ENCODE measurements around the gene PLPP1.

PLPP1 gene

GRCh38 chr5:55450050-55450765 lies 84.6 kb downstream of the PLPP1 start:
- no peak for DNase-seq (ENCODE audit: low read depth in 2 of 2, low spot score in 1 of 2)

GRCh38 chr5:55446640-55447351 lies 88.0 kb downstream of the PLPP1 start:
- DNase-seq (ENCODE audit: low read depth in 2 of 2, low spot score in 1 of 2): no peak

- no peak for DNase-seq (ENCODE audit: low read depth in 2 of 2, low spot score in 1 of 2)
These were observed 89.0 kb downstream of the PLPP1 start for GRCh38 chr5:55445791-55446190.

GRCh38 chr5:55441954-55442353 lies 92.8 kb downstream of the PLPP1 start:
- DNase-seq (ENCODE audit: low read depth in 2 of 2, low spot score in 1 of 2): no peak

- DNase-seq (ENCODE audit: low read depth in 2 of 2, low spot score in 1 of 2): no peak
These were observed 93.5 kb downstream of the PLPP1 start for GRCh38 chr5:55441107-55441771.

GRCh38 chr5:55440188-55440646 lies 94.5 kb downstream of the PLPP1 start:
- DNase-seq (ENCODE audit: low read depth in 2 of 2, low spot score in 1 of 2): no peak

- DNase-seq (ENCODE audit: low read depth in 2 of 2, low spot score in 1 of 2): no peak
These were observed 95.8 kb downstream of the PLPP1 start for GRCh38 chr5:55438998-55439397.

- no peak for DNase-seq (ENCODE audit: low read depth in 2 of 2, low spot score in 1 of 2)
These were observed 96.9 kb downstream of the PLPP1 start for GRCh38 chr5:55437859-55438206.

- DNase-seq (ENCODE audit: low read depth in 2 of 2, low spot score in 1 of 2): no peak
These were observed 97.3 kb downstream of the PLPP1 start for GRCh38 chr5:55437452-55437851.

- DNase-seq (ENCODE audit: low read depth in 2 of 2, low spot score in 1 of 2): no peak
These were observed 102.2 kb downstream of the PLPP1 start for GRCh38 chr5:55432549-55432948.

- no peak for DNase-seq (ENCODE audit: low read depth in 2 of 2, low spot score in 1 of 2)
These were observed 105.0 kb downstream of the PLPP1 start for GRCh38 chr5:55429613-55430253.

- DNase-seq (ENCODE audit: low read depth in 2 of 2, low spot score in 1 of 2): no peak
These were observed 105.5 kb downstream of the PLPP1 start for GRCh38 chr5:55429221-55429612.

- no peak for DNase-seq (ENCODE audit: low read depth in 2 of 2, low spot score in 1 of 2)
These were observed 107.6 kb downstream of the PLPP1 start for GRCh38 chr5:55427157-55427556.

- DNase-seq (ENCODE audit: low read depth in 2 of 2, low spot score in 1 of 2): no peak
These were observed 108.3 kb downstream of the PLPP1 start for GRCh38 chr5:55426455-55426854.

- DNase-seq (ENCODE audit: low read depth in 2 of 2, low spot score in 1 of 2): no peak
These were observed 113.7 kb downstream of the PLPP1 start for GRCh38 chr5:55421074-55421529.

- no peak for DNase-seq (ENCODE audit: low read depth in 2 of 2, low spot score in 1 of 2)
These were observed 115.5 kb downstream of the PLPP1 start for GRCh38 chr5:55418994-55419968.

GRCh38 chr5:55416306-55416705 lies 118.5 kb downstream of the PLPP1 start:
- no peak for DNase-seq (ENCODE audit: low read depth in 2 of 2, low spot score in 1 of 2)

- DNase-seq (ENCODE audit: low read depth in 2 of 2, low spot score in 1 of 2): no peak
These were observed 119.7 kb downstream of the PLPP1 start for GRCh38 chr5:55415071-55415470.

- no peak for DNase-seq (ENCODE audit: low read depth in 2 of 2, low spot score in 1 of 2)
These were observed 121.1 kb downstream of the PLPP1 start for GRCh38 chr5:55413644-55414043.

GRCh38 chr5:55411876-55412275 lies 122.9 kb downstream of the PLPP1 start:
- DNase-seq (ENCODE audit: low read depth in 2 of 2, low spot score in 1 of 2): no peak

All from stimulated activated CD8-positive, alpha-beta memory T cell treated with anti-CD3 and anti-CD28 coated beads, Interleukin-4, amount 100 ng/mL, for 1 hour (primary cell).